NCI-H226 (cell line): ENCODE measurements around the gene PKN2.

Experiments used
- DNase-seq: peaks from one replicate; pipeline ENCODE4 v3.0.0-alpha.2; 2015

The PKN2 gene

DNA sequence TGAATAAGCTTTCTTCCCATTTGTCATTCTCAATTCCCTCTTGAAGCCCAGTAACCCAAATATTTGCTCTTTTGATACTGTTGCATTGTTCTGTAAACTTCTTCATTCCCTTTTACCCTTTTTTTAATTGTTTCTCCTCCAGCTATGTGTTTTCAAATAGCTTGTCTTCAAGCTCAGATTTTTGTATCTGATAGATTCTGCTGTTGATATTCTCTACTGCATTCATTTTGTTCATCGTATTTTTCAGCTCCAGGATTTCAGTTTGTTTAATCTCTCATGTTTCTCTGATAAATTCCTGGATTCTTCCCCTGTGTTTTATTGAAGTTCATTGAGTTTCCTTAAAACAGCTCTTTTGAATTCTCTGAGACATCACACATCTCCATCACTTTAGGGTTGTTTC is 51.8 kb downstream of the PKN2 start:
- DNase-seq, result no peak

GRCh38 chr1:88736633-88737248 is 52.7 kb downstream of the PKN2 start:
- peak; percentile 8 for DNase-seq

DNA sequence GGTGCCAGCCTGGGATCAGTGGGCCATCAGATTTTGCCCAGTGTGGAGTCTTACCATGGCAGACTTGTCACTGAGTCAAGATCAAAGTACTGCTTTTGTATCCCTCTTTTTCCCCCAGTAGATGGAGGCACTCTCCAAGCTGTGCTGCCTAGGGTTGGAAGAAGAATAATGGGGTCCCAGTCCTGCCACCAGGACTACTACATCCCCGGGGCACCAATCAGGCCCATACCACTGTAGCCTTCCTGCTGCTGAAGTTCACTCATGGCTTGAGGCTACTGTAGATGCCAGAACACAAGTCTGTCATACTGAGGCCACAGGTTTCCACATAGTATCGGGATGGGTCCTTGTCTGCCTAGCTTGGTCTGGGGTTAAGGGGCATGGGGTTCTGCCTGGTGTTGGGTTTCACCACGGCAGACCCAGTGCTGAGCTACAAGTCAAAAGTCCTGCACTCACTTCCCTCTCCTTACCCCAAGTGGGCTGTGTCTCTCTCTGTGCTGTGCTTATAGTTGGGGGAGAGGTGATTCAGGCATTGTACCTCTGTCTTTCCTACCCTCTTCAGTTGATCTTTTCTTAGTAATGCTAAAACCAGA is 53.4 kb downstream of the PKN2 start:
- no peak for DNase-seq

DNA sequence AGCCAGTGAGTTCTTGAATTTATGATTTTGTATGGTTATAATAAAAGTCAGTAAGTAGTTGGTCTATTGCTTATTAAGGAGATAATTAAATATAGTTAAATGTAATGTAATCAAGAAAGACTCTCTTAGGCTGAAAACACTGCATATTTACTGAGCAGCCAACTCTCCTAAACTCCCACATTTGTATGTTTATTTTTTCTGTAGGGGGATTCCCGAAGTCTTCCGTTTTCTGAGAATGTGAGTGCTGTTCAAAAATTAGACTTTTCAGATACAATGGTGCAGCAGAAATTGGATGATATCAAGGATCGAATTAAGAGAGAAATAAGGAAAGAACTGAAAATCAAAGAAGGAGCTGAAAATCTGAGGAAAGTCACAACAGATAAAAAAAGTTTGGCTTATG is 56.7 kb downstream of the PKN2 start:
- no peak for DNase-seq

DNA sequence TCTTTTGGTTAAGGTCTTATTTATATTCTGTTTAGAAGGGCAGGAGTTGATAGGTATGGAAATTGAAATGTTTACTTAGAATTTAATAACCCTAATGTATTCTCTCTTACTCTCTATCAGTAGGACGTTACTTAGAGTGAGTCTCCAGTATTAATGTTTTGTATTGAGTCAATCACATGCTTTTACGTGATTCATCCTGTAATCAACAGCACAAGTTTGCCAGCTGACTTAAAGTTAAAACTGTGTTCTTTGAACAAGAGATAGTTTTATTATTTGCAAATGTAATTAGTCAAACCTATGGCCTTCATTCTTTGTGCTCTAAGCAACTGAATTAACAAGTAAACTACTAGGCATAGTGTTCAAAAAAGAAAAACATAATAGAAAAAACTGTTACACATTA is 57.3 kb downstream of the PKN2 start:
- peak; percentile 5 for DNase-seq

GRCh38 chr1:88742531-88742930 is 58.5 kb downstream of the PKN2 start:
- no peak for DNase-seq

GRCh38 chr1:88744142-88744541 is 60.1 kb downstream of the PKN2 start:
- no peak for DNase-seq

- no peak for DNase-seq
Observed at GRCh38 chr1:88746916-88747315, 62.8 kb downstream of the PKN2 start.

- DNase-seq, result no peak
Observed at GRCh38 chr1:88751714-88752113, 67.6 kb downstream of the PKN2 start.

GRCh38 chr1:88753506-88753905 is 69.4 kb downstream of the PKN2 start:
- DNase-seq, result no peak

GRCh38 chr1:88763649-88764406 is 79.8 kb downstream of the PKN2 start:
- peak; percentile 76 for DNase-seq

- no peak for DNase-seq
Observed at GRCh38 chr1:88768187-88768586, 84.1 kb downstream of the PKN2 start.

DNA sequence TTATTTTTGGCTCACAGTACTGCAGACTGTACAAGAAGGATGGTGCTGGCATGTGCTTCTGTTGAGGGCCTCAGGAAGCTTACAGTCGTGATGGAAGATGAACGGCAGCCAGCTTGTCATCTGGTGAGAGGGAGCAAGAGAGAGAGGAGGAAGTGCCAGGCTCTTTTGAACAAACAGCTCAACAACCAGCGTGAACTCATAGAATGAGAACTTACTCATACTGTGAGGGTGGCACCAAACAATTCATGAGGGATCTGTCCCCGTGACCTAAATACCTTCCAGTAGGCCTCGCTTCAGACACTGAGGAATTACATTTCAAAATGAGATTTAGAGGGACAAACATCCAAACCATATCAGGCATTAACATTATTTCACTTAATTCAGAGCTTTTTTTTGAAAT is 84.7 kb downstream of the PKN2 start:
- DNase-seq, result no peak

DNA sequence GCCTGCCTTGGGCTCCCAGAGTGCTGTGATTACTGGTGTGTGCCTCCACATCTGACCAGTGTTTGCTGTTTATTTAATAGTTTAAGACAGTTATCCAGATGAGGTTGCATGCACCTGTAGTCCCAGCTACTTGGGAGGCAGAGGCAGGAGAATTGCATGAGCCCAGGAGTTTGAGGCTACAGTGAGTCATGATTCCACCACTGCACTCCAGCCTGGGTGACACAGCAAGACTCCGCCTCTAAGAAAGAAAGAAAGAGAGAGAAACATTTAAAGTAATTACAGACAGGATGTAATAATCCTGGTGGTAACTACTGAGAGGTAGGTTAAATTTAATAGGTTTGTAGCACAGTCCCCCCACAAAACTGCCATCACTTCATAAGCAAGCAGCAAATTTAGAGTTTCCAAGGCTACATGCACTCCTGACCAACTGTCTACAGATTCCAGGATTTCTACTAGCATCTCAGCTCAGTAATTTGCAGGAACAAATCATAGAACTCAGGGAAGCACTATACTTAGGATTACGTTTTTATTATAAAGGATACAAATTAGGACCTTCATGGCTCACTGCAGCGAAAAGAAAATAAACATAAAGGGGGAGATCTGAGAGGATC is 89.6 kb downstream of the PKN2 start:
- peak; percentile 79 for DNase-seq

DNA sequence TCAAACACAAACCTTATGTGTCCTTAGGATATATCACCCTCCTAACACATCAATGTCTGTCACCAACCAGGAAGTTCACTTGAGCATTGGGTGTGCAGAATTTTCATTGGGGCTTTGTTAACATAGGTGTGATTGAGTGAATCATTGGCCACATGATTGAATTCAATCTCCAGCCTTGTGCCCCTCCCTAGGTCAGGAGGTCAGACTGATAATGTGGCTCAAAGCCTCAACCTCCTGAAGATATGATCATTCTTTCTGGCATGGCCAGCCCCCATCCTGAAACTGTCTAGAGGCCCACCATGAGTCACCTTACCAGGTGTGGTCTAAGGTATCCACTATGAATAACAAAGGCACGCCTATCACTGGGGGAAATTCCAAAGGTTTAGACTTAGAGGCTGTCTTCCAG is 90.1 kb downstream of the PKN2 start:
- DNase-seq, result peak; percentile 83

DNA sequence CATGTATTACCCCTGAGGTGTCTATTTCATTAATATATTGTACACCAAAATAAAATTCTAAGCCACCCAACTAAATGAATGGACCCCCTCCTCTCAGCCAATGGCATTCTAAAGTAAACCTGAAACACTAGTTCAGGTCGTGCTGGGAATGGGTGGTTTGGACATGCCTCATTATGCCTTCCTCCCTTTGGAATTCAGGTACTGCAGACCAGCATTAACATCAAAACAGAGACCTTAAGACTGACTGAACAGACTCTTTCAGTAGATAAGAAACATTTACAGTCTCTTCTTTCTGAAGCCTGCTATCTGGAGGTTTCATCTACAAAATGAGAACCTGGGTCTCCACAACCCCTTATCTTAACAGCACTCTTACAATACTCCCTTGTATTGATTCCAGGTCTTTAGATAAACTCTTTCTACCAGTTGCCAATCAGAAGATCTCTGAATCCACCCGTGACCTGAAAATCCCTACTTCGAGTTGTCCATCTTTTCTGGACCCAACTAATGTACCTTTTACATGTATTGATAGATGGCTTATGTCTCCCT is 93.6 kb downstream of the PKN2 start:
- no peak for DNase-seq

DNA sequence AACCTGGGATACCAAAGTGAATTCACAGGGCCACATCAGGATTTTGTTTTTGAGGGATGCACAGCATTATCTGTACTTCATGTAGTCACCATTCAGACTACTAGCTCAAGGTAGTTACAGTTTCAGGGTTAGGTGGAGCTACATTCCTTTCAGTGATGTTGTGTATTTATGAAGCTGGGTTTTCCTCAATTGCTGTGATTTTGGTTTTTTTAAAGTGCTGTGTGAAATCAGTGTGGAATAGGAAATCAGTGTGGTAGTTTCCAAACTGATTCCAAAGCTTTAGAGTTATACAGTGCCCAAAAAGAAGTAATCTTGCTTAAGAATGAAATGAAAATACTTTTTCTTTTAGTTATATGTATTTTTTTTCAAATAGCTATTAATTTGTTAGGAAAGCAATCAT is 95.8 kb downstream of the PKN2 start:
- DNase-seq, result no peak

- DNase-seq, result no peak
Observed at GRCh38 chr1:88780485-88780884, 96.4 kb downstream of the PKN2 start.

DNA sequence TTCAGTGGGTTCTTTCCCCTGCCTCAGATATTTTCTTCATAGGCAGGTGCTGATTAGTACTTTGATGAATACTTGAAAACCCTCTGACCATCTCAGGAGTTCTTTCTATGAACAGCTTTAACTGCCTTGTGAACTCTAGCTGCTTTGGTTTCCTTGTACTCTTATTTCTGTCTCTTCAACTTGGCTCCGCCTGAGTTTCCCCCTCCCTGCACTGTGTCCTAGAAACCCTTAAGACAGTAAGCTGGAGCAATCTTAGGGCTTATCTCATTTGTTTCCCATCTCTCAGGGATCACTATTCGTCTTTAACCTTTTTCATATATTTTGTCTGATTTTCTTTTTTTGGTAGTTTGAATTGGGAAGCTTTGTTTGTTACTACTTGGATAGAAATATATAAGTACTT is 99.1 kb downstream of the PKN2 start:
- no peak for DNase-seq

GRCh38 chr1:88784551-88784950 is 100.5 kb downstream of the PKN2 start:
- DNase-seq, result no peak

- no peak for DNase-seq
Observed at GRCh38 chr1:88787023-88787903, 103.2 kb downstream of the PKN2 start.

- no peak for DNase-seq
Observed at GRCh38 chr1:88791192-88791591, 107.1 kb downstream of the PKN2 start.

- DNase-seq, result no peak
Observed at GRCh38 chr1:88799491-88799890, 115.4 kb downstream of the PKN2 start.
